ENCODE measurements around the gene GRM7. TPM values are rescaled to one million over a fixed set of nuclear protein-coding genes. Genes with fewer than 3 reads are reported as not detected.
A peak's percentile ranks its signal among the peaks of the same experiment; 100 is the strongest.

GRM7 gene
- total RNA-seq, 6 donors from 2014 or later, result 0.46 to 8.6 TPM; not detected in 4

- H3K9me3 ChIP-seq, result no peaks in the 10 kb centered on the region
- TF ChIP-seq POLR2A (IDR thresholded peaks at IDR 0.05) (no peak), POLR2AphosphoS5 (IDR thresholded peaks at IDR 0.05) (no peak), CTCF (IDR thresholded peaks at IDR 0.05) (no peak), EP300 (IDR thresholded peaks at IDR 0.05) (no peak)
- DNase-seq (peak in 1 of 2 donors; percentile 36), ATAC-seq (ENCODE audit: low FRiP score in 2 of 2) (peak; percentile 28 to 40)
- no peaks in the 10 kb centered on the region for H3K4me1 ChIP-seq
- WGBS, 2 donors, result 90 to 96% methylated on average over 7 to 11 of the region's 13 CpGs
- H3K36me3 ChIP-seq, result no peaks in the 10 kb centered on the region
- H3K4me3 ChIP-seq, result no peak overlapping the region
- H3K27me3 ChIP-seq, result no peaks in the 10 kb centered on the region
- H3K27ac ChIP-seq, result no peak overlapping the region
Observed at GRCh38 chr3:7263347-7264195, 402.7 kb downstream of the GRM7 start.

DNA sequence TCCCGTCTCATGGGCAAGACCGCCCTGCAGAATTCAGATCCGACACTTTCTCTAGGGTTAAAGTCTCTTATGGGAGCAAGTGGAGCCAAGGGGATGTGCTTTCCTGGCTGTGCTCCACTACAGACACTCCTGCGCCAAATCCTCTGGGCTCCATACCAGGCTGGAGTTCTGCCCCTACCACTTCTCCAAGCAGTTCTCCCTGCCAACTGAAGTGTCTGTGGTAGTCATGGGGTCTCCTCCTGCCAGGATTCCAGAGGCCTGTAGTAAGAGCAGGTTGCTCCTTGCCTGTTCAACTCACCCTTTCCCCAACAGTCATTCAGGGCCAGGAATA, 403.2 kb downstream of the GRM7 start:
- no peak overlapping the region for H3K27ac ChIP-seq
- no peaks in the 10 kb centered on the region for H3K27me3 ChIP-seq
- no peak overlapping the region for H3K4me3 ChIP-seq
- DNase-seq (no peak), ATAC-seq (ENCODE audit: low FRiP score in 2 of 2) (peak in 1 of 2 donors; percentile 53)
- TF ChIP-seq EP300 (IDR thresholded peaks at IDR 0.05) (no peak), CTCF (IDR thresholded peaks at IDR 0.05) (no peak), POLR2AphosphoS5 (IDR thresholded peaks at IDR 0.05) (no peak), POLR2A (IDR thresholded peaks at IDR 0.05) (no peak)
- no peaks in the 10 kb centered on the region for H3K4me1 ChIP-seq
- no peaks in the 10 kb centered on the region for H3K36me3 ChIP-seq
- 78 to 100% methylated on average over 1 to 4 of the region's 4 CpGs for WGBS, 2 donors
- H3K9me3 ChIP-seq, result no peaks in the 10 kb centered on the region

DNA sequence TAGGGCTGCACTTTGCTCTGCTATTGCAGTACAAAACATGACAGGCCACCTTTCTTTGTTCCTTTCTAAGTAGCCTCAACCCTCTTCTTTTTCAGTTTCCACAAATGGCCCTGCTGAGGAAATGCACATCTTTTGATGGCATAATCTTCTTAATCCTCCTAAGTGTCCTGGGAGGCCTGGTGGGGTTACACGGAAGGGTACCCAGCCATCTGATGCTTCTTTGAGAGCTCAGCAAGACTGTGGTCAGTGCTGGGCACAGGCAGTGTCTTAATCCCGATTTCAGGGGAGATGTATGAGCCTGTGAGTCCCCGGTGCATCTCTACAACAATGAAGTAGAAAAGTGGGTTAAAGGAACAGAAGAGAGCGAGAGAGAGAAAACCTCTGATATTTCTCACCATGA, 404.8 kb downstream of the GRM7 start:
- 60 to 65% methylated on average over 4 of the region's 4 CpGs for WGBS, 2 donors
- TF ChIP-seq POLR2A (IDR thresholded peaks at IDR 0.05) (no peak), EP300 (IDR thresholded peaks at IDR 0.05) (no peak), POLR2AphosphoS5 (IDR thresholded peaks at IDR 0.05) (no peak), CTCF (IDR thresholded peaks at IDR 0.05) (no peak)
- Histone ChIP-seq H3K27me3 (no peaks in the 10 kb centered on the region), H3K27ac (no peak overlapping the region), H3K4me3 (no peak overlapping the region), H3K4me1 (no peaks in the 10 kb centered on the region), H3K9me3 (no peaks in the 10 kb centered on the region), H3K36me3 (no peaks in the 10 kb centered on the region)
- no peak for ATAC-seq (ENCODE audit: low FRiP score in 2 of 2)
- no peak for DNase-seq

DNA sequence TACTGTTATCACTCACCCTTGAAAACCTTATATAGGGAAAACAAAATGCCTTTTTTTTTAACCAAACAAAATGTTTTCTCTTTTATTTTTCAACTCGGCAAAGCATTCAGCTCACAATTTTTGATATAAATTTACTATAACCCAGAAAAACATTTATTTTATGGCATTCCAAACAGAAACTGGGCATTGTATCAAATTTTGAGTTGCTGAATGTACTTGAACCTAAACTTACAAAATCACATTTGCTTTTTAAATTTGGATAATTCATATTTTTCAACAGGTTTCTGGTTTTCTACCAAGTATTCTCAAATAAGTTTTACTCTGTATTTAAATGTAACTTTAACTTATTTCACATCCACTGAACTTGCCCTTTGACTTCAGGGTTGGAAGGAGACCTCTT, 405.6 kb downstream of the GRM7 start:
- Histone ChIP-seq H3K4me3 (no peak overlapping the region), H3K27ac (no peak overlapping the region), H3K4me1 (no peaks in the 10 kb centered on the region), H3K36me3 (no peaks in the 10 kb centered on the region), H3K27me3 (no peaks in the 10 kb centered on the region), H3K9me3 (no peaks in the 10 kb centered on the region)
- DNase-seq (no peak), ATAC-seq (ENCODE audit: low FRiP score in 2 of 2) (no peak)
- TF ChIP-seq POLR2AphosphoS5 (IDR thresholded peaks at IDR 0.05) (no peak), CTCF (IDR thresholded peaks at IDR 0.05) (no peak), EP300 (IDR thresholded peaks at IDR 0.05) (no peak), POLR2A (IDR thresholded peaks at IDR 0.05) (no peak)
- 65 to 77% methylated on average over 1 of the region's 1 CpG for WGBS, 2 donors

DNA sequence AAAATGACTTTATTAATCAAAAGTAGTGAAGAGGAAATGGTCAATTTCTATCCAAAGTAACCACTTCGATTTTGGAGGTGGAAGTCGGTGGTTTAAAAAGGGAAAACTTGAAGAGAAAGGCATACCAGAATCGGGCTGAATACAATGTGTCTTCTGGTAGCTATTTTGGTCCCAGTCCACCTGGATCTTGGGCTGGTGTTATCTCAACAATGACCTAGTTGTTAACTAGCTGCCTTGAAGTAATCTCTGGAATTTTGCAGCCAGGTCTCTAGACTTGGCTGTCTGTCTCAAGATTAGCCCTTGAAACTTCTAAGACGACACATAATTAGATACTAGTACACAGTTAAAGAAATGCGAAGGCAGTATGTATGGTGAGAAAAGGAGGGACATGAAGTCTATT, 409.8 kb downstream of the GRM7 start:
- ATAC-seq (ENCODE audit: low FRiP score in 2 of 2) (no peak), DNase-seq (no peak)
- H3K36me3 ChIP-seq, result no peaks in the 10 kb centered on the region
- TF ChIP-seq EP300 (IDR thresholded peaks at IDR 0.05) (no peak), POLR2AphosphoS5 (IDR thresholded peaks at IDR 0.05) (no peak), POLR2A (IDR thresholded peaks at IDR 0.05) (no peak), CTCF (IDR thresholded peaks at IDR 0.05) (no peak)
- H3K27me3 ChIP-seq, result no peaks in the 10 kb centered on the region
- no peak overlapping the region for H3K27ac ChIP-seq
- H3K4me3 ChIP-seq, result no peak overlapping the region
- 68 to 76% methylated on average over 5 of the region's 5 CpGs for WGBS, 2 donors
- no peaks in the 10 kb centered on the region for H3K9me3 ChIP-seq
- H3K4me1 ChIP-seq, result no peaks in the 10 kb centered on the region
